ENCODE data around the gene TBX10. TPM values are rescaled to one million over a fixed set of nuclear protein-coding genes. Genes with fewer than 3 reads are reported as not detected.
"Not testable (repeated sequence)": the region's sequence is repeated elsewhere in the genome, so short reads cannot be mapped to it uniquely, and the experiment has no call there.

The TBX10 gene
- total RNA-seq, 4 donors from 2014 or later = not detected

DNA sequence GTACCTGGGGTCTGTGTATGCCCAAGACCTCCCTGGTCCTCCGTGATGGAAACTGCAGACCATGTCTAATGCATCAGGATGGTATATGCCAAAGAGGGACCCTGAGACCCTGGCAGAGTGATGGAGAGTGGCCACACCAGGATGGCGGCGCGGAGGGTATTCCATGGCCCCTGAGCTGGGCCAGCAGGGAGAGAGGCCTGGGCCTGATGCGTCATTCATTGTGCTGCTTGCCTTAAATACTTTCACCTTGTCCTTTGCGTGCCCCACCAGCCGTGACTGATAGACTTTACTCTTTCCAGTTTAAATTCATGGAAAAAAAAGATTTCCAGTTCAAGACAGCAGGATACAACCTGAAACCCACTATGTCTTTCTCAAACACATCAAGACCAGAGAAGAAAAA lies 38.5 kb downstream of the TBX10 start:
- Histone ChIP-seq H3K36me3 (no peaks in the 10 kb centered on the region), H3K9me3 (no peaks in the 10 kb centered on the region), H3K4me3 (replicated peaks in 1 of 3) (no peak overlapping the region), H3K27me3 (no peaks in the 10 kb centered on the region), H3K4me1 (peaks cover 1 to 3% of the 10 kb centered on the region in 2 donors), H3K27ac (no peak overlapping the region)
- WGBS, 2 donors = 89 to 93% methylated on average over 7 of the region's 7 CpGs
- intact Hi-C loops (cut with DNase I) = no loop called here
- no peak for DNase-seq
- no peak for TF ChIP-seq POLR2A (IDR thresholded peaks at IDR 0.05)
- TF ChIP-seq, protein P1, sequence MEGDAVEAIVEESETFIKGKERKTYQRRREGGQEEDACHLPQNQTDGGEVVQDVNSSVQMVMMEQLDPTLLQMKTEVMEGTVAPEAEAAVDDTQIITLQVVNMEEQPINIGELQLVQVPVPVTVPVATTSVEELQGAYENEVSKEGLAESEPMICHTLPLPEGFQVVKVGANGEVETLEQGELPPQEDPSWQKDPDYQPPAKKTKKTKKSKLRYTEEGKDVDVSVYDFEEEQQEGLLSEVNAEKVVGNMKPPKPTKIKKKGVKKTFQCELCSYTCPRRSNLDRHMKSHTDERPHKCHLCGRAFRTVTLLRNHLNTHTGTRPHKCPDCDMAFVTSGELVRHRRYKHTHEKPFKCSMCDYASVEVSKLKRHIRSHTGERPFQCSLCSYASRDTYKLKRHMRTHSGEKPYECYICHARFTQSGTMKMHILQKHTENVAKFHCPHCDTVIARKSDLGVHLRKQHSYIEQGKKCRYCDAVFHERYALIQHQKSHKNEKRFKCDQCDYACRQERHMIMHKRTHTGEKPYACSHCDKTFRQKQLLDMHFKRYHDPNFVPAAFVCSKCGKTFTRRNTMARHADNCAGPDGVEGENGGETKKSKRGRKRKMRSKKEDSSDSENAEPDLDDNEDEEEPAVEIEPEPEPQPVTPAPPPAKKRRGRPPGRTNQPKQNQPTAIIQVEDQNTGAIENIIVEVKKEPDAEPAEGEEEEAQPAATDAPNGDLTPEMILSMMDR (IDR thresholded peaks at IDR 0.05) = no peak

- no peak for TF ChIP-seq POLR2A (IDR thresholded peaks at IDR 0.05)
- TF ChIP-seq, protein P1 (IDR thresholded peaks at IDR 0.05) = no peak
- Histone ChIP-seq H3K9me3 (no peaks in the 10 kb centered on the region), H3K4me3 (replicated peaks in 1 of 3) (no peak overlapping the region), H3K36me3 (no peaks in the 10 kb centered on the region), H3K4me1 (no peaks in the 10 kb centered on the region), H3K27ac (no peak overlapping the region), H3K27me3 (no peaks in the 10 kb centered on the region)
- WGBS, 2 donors = 63 to 72% methylated on average over 7 of the region's 7 CpGs
- intact Hi-C loops (cut with DNase I) = no loop called here
- DNase-seq = no peak
Measured at GRCh38 chr11:67600324-67601029, 39.1 kb downstream of the TBX10 start.

DNA sequence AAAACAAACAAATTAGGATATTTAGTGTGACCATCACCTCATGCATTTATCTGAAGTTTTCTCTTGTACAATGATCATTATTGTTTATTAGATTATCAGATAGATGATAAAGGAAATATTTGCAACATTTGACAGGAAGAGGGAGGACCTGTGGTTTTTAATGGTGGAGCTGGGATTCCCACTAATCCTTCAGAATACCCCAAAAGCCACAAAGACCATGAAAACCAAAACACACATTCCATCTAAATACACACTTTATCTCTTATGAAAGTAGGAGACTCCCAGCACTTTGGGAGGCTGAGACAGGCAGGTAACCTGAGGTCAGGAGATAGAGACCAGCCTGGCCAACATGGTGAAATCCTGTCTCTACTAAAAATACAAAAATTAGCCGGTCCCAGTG lies 40.4 kb downstream of the TBX10 start:
- no peak for TF ChIP-seq POLR2A (IDR thresholded peaks at IDR 0.05)
- no peaks in the 10 kb centered on the region for H3K4me1 ChIP-seq
- no peak for DNase-seq
- no peaks in the 10 kb centered on the region for H3K9me3 ChIP-seq
- H3K27me3 ChIP-seq = no peaks in the 10 kb centered on the region
- H3K27ac ChIP-seq = no peak overlapping the region
- intact Hi-C loops (cut with DNase I) = no loop called here
- WGBS, 2 donors = 86 to 87% methylated on average over 1 of the region's 1 CpG
- H3K36me3 ChIP-seq = no peaks in the 10 kb centered on the region
- H3K4me3 ChIP-seq (replicated peaks in 1 of 3) = no peak overlapping the region

DNA sequence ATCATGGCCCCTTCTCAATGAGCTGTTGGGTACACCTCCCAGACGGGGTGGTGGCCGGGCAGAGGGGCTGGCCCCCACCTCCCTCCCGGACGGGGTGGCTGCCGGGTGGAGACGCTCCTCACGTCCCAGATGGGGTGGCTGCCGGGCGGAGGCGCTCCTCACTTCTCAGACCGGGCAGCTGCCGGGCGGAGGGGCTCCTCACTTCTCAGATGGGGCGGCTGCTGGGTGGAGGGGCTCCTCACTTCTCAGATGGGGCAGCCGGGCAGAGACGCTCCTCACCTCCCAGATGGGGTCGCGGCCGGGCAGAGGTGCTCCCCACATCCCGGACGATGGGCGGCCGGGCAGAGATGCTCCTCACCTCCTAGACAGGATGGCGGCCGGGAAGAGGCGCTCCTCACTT lies 41.6 kb downstream of the TBX10 start:
- H3K4me1 ChIP-seq; H3K36me3 ChIP-seq; H3K27me3 ChIP-seq; H3K27ac ChIP-seq; H3K4me3 ChIP-seq (replicated peaks in 1 of 3); intact Hi-C loops (cut with DNase I); H3K9me3 ChIP-seq; DNase-seq: not testable (repeated sequence)
- WGBS, 2 donors = 94% methylated on average over 9 to 18 of the region's 26 CpGs

DNA sequence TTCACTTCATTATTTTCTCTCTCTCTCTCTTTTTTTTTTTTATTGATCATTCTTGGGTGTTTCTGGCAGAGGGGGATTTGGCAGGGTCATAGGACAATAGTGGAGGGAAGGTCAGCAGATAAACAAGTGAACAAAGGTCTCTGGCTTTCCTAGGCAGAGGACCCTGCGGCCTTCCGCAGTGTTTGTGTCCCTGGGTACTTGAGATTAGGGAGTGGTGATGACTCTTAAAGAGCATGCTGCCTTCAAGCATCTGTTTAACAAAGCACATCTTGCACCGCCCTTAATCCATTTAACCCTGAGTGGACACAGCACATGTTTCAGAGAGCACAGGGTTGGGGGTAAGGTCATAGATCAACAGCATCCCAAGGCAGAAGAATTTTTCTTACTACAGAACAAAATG lies 42.1 kb downstream of the TBX10 start:
- WGBS, 2 donors = 33 to 39% methylated on average over 3 of the region's 3 CpGs
- H3K4me1 ChIP-seq; DNase-seq; H3K27ac ChIP-seq; H3K9me3 ChIP-seq; intact Hi-C loops (cut with DNase I); H3K36me3 ChIP-seq; H3K4me3 ChIP-seq (replicated peaks in 1 of 3); H3K27me3 ChIP-seq: not testable (repeated sequence)

- Histone ChIP-seq H3K4me3 (replicated peaks in 1 of 3) (no peak overlapping the region), H3K9me3 (no peaks in the 10 kb centered on the region), H3K27ac (no peak overlapping the region), H3K27me3 (no peaks in the 10 kb centered on the region), H3K4me1 (no peaks in the 10 kb centered on the region), H3K36me3 (no peaks in the 10 kb centered on the region)
- intact Hi-C loops (cut with DNase I) = no loop called here
- 86 to 90% methylated on average over 1 of the region's 1 CpG for WGBS, 2 donors
- no peak for DNase-seq
- TF ChIP-seq, protein P1 (IDR thresholded peaks at IDR 0.05) = no peak
- TF ChIP-seq POLR2A (IDR thresholded peaks at IDR 0.05) = no peak
Measured at GRCh38 chr11:67596753-67597300, 42.7 kb downstream of the TBX10 start.
